ENCODE measurements around the gene CD81. TPM values are rescaled to one million over a fixed set of nuclear protein-coding genes. Genes with fewer than 3 reads are reported as not detected.

CD81 gene
- total and polyA plus RNA-seq, 2 donors (not counting 1 experiment from before 2014, with no cell fraction given) = 438 to 611 TPM

- H3K9ac ChIP-seq (ENCODE audit: insufficient read depth, low read length) = no peak overlapping the region
- no peak overlapping the region for H2AFZ ChIP-seq (ENCODE audit: low read length)
- no peaks in the 10 kb centered on the region for H3K9me3 ChIP-seq (ENCODE audit: control insufficient read depth, insufficient read depth, low read depth, low read length)
- H3K27ac ChIP-seq (ENCODE audit: insufficient read depth, low read length) = no peak overlapping the region
- no peaks in the 10 kb centered on the region for H3K4me1 ChIP-seq (ENCODE audit: control insufficient read depth, extremely low read depth, insufficient read depth, low read length)
- H3K79me2 ChIP-seq (ENCODE audit: control insufficient read depth, insufficient read depth, low read length) = no peaks in the 10 kb centered on the region
- no peaks in the 10 kb centered on the region for H3K36me3 ChIP-seq (ENCODE audit: control insufficient read depth, insufficient read depth, low read length)
- H3K4me2 ChIP-seq (ENCODE audit: extremely low read depth, insufficient read depth, low read length) = no peak overlapping the region
- TF ChIP-seq CTCF (conservative IDR thresholded peaks at IDR 0.05 in 1 of 2, IDR thresholded peaks at IDR 0.05 in 1 of 2; ENCODE audit: low read depth in 1 of 2, low read length in 2 of 2) (no peak), EZH2 (IDR thresholded peaks at IDR 0.05; ENCODE audit: low read length, missing control alignments) (no peak)
- no peak overlapping the region for H3K4me3 ChIP-seq (replicated peaks in 1 of 4; ENCODE audit: control extremely low read depth in 1 of 4, insufficient read depth in 1 of 4, low read depth in 3 of 4, low read length in 4 of 4)
- no peaks in the 10 kb centered on the region for H3K27me3 ChIP-seq (ENCODE audit: control insufficient read depth, insufficient read depth, low read length)
- no peak for DNase-seq (ENCODE audit: low read depth in 2 of 2)
- no peaks in the 10 kb centered on the region for H4K20me1 ChIP-seq (ENCODE audit: control insufficient read depth, extremely low read depth, insufficient read depth, low read length)
Measured at GRCh38 chr11:2421996-2422395, 44.9 kb downstream of the CD81 start.

- no peak overlapping the region for H3K27ac ChIP-seq (ENCODE audit: insufficient read depth, low read length)
- H3K79me2 ChIP-seq (ENCODE audit: control insufficient read depth, insufficient read depth, low read length) = no peaks in the 10 kb centered on the region
- no peaks in the 10 kb centered on the region for H3K27me3 ChIP-seq (ENCODE audit: control insufficient read depth, insufficient read depth, low read length)
- no peak overlapping the region for H2AFZ ChIP-seq (ENCODE audit: low read length)
- no peaks in the 10 kb centered on the region for H3K4me1 ChIP-seq (ENCODE audit: control insufficient read depth, extremely low read depth, insufficient read depth, low read length)
- no peak for TF ChIP-seq CTCF (conservative IDR thresholded peaks at IDR 0.05 in 1 of 2, IDR thresholded peaks at IDR 0.05 in 1 of 2; ENCODE audit: low read depth in 1 of 2, low read length in 2 of 2)
- TF ChIP-seq EZH2 (IDR thresholded peaks at IDR 0.05; ENCODE audit: low read length, missing control alignments) = no peak
- no peaks in the 10 kb centered on the region for H3K36me3 ChIP-seq (ENCODE audit: control insufficient read depth, insufficient read depth, low read length)
- H3K9me3 ChIP-seq (ENCODE audit: control insufficient read depth, insufficient read depth, low read depth, low read length) = no peaks in the 10 kb centered on the region
- H3K4me2 ChIP-seq (ENCODE audit: extremely low read depth, insufficient read depth, low read length) = no peak overlapping the region
- no peak for DNase-seq (ENCODE audit: low read depth in 2 of 2)
- no peaks in the 10 kb centered on the region for H4K20me1 ChIP-seq (ENCODE audit: control insufficient read depth, extremely low read depth, insufficient read depth, low read length)
- no peak overlapping the region for H3K4me3 ChIP-seq (replicated peaks in 1 of 4; ENCODE audit: control extremely low read depth in 1 of 4, insufficient read depth in 1 of 4, low read depth in 3 of 4, low read length in 4 of 4)
- H3K9ac ChIP-seq (ENCODE audit: insufficient read depth, low read length) = no peak overlapping the region
Measured at GRCh38 chr11:2422461-2423156, 45.5 kb downstream of the CD81 start.

- DNase-seq (ENCODE audit: low read depth in 2 of 2) = no peak
- TF ChIP-seq CTCF (conservative IDR thresholded peaks at IDR 0.05 in 1 of 2, IDR thresholded peaks at IDR 0.05 in 1 of 2; ENCODE audit: low read depth in 1 of 2, low read length in 2 of 2) (no peak), EZH2 (IDR thresholded peaks at IDR 0.05; ENCODE audit: low read length, missing control alignments) (no peak)
- Histone ChIP-seq H3K4me1 (ENCODE audit: control insufficient read depth, extremely low read depth, insufficient read depth, low read length) (no peaks in the 10 kb centered on the region), H3K36me3 (ENCODE audit: control insufficient read depth, insufficient read depth, low read length) (no peaks in the 10 kb centered on the region), H3K9ac (ENCODE audit: insufficient read depth, low read length) (no peak overlapping the region), H4K20me1 (ENCODE audit: control insufficient read depth, extremely low read depth, insufficient read depth, low read length) (no peaks in the 10 kb centered on the region), H2AFZ (ENCODE audit: low read length) (no peak overlapping the region), H3K4me2 (ENCODE audit: extremely low read depth, insufficient read depth, low read length) (no peak overlapping the region), H3K9me3 (ENCODE audit: control insufficient read depth, insufficient read depth, low read depth, low read length) (no peaks in the 10 kb centered on the region), H3K4me3 (replicated peaks in 1 of 4; ENCODE audit: control extremely low read depth in 1 of 4, insufficient read depth in 1 of 4, low read depth in 3 of 4, low read length in 4 of 4) (no peak overlapping the region), H3K79me2 (ENCODE audit: control insufficient read depth, insufficient read depth, low read length) (no peaks in the 10 kb centered on the region), H3K27ac (ENCODE audit: insufficient read depth, low read length) (no peak overlapping the region), H3K27me3 (ENCODE audit: control insufficient read depth, insufficient read depth, low read length) (no peaks in the 10 kb centered on the region)
Measured at GRCh38 chr11:2423157-2424025, 46.3 kb downstream of the CD81 start.
